Left renal cortex interstitium (tissue), 4 donors: Measurements from ENCODE around the gene CHPF. TPM values are rescaled to one million over a fixed set of nuclear protein-coding genes. Genes with fewer than 3 reads are reported as not detected.

Source experiments
- DNase-seq, 4 donors: peaks; one replicate each; pipeline ENCODE4 v3.0.0-alpha.2; 2013; ENCODE audit warnings: low read depth in 4 of 4, low spot score in 2 of 4, missing footprints in 1 of 4
- polyA plus RNA-seq, 4 donors: library from polyadenylated mRNA; unstranded; fragments of 120-200 nt; gene quantifications; one replicate each; pipeline ENCODE4 v1.2.1, GENCODE V29; 2013; ENCODE audit not compliant: insufficient read length in 4 of 4

CHPF gene, protein sequence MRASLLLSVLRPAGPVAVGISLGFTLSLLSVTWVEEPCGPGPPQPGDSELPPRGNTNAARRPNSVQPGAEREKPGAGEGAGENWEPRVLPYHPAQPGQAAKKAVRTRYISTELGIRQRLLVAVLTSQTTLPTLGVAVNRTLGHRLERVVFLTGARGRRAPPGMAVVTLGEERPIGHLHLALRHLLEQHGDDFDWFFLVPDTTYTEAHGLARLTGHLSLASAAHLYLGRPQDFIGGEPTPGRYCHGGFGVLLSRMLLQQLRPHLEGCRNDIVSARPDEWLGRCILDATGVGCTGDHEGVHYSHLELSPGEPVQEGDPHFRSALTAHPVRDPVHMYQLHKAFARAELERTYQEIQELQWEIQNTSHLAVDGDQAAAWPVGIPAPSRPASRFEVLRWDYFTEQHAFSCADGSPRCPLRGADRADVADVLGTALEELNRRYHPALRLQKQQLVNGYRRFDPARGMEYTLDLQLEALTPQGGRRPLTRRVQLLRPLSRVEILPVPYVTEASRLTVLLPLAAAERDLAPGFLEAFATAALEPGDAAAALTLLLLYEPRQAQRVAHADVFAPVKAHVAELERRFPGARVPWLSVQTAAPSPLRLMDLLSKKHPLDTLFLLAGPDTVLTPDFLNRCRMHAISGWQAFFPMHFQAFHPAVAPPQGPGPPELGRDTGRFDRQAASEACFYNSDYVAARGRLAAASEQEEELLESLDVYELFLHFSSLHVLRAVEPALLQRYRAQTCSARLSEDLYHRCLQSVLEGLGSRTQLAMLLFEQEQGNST
- polyA plus RNA-seq = 10 to 100 TPM; 27.8 to 51.8 (median 34.8) TPM

DNA sequence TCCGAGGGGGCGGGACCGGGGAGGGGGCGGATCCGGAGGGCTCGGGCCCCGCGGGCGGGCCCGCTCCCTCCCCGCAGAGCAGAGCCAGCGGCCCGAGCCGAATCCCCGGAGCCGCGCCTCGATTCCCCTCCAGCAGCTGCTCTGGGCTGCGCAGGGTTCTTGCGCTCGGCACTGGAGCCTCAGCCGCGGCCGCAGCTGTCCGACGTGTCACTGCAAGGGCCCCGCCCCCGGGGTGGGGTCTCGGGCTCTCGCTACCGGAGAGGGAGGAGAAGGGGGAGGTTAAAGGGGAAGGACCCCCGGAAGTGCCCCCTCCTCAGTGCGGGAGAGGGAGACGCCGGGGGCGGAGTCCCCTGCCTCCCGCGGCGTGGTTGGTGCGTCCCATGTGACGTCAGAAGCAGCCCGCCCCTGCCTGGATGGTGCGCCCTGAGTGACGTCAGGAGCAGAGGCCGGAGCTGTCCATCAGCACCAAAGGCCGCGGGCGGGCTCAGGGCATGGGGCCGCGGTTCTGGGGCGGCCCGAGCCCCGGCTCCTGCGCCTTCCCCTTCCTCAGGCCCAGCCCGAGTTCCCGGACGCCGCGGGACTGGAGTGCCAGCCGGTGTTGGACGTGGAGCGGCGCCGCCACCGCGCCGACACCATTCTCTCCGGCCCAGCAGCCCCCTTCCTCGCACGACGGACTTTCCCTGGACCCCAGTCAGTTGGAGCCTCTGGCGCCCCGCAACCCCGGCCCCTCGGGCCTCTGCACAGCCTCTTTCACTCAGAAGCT is at the start of gene CHPF, which contains the start of gene TMEM198:
TSS of gene CHPF (minus strand) at position 214 of the 763 bp plus-strand sequence. CDS start 271 bp downstream, outside the sequence.
TSS of gene TMEM198 (plus strand) at position 433 of the 763 bp plus-strand sequence. CDS start 700 bp downstream, outside the sequence.
- DNase-seq = peak; percentile 83 to 97 (median 96)

DNA sequence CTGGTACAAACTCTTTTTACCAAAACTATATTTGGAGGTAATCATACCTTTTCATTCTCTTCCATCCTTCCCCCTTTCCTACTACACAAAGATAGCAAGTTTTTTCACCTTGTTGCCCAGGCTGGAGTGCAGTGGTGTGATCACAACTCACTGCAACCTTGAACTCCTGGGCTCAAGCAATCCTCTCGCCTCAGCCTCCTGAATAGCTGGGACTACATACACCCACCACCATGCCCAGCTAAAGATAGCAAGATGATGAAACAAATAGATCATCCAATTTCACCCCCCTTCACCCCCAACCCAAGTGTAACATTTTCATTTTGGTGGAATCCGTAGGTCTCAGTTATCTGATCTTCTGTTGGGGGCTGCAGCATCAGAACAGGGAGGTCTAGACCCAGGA is 49.5 kb upstream of the CHPF start:
- DNase-seq = no peak

DNA sequence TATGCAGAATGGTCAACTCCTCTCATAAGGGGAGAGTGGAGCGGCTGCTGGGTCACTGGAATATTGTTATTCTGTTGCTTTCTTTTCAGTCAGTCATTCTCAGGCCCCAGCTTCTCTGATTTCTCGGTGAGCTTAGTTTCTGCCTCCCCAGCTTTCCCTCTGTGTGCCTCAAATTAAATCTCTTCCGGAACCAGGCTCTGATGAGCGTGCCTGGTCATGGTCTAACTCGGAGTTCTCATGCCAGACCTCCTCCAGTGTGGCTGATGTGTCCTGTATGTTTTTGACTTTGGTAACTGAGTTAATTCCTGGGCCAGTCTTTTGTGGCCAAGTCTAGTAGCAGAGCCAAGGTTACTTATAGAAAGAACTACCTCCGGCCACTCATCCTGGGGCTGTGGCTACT is 49.1 kb upstream of the CHPF start:
- DNase-seq = no peak

DNA sequence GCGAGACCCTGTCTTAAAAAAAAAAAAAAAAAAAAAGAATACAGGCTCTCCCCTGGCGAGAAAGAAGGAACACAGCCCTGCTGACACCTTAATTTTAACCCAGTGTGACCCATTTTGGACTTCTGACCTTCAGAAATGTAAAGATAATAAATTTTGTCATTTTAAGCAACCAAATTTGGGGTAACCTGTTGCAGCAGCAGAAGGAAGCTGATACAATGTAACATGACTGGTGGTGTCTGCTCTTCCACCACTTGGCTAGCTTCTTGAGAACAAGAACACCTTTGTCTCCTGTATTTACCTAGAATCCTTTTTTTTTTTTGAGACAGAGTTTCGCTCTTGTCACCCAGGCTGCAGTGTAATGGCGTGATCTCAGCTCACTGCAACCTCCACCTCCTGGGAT is 47.5 kb upstream of the CHPF start:
- DNase-seq = no peak

DNA sequence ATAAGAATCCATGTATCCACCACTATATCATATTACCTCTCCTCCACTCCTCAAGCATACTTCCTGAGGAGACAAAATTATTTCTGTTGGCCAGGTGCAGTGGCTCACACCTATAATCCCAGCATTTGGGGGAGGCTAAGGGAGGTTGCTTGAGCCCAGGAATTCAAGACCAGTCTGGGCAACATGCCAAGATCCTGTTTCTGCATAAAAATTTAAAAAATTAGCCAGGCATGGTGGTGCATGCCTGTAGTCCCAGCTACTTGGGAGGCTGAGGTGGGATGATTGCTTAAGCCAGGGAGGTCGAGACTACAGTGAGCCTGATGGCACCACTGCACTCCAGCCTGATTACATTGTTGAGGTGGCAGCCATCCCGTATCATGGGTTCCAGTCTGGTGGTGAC is 37.7 kb upstream of the CHPF start:
- no peak for DNase-seq

- DNase-seq = no peak
Observed at GRCh38 chr2:219578811-219579613, 35.4 kb upstream of the CHPF start.

GRCh38 chr2:219576505-219577388 is 33.1 kb upstream of the CHPF start:
- no peak for DNase-seq

DNA sequence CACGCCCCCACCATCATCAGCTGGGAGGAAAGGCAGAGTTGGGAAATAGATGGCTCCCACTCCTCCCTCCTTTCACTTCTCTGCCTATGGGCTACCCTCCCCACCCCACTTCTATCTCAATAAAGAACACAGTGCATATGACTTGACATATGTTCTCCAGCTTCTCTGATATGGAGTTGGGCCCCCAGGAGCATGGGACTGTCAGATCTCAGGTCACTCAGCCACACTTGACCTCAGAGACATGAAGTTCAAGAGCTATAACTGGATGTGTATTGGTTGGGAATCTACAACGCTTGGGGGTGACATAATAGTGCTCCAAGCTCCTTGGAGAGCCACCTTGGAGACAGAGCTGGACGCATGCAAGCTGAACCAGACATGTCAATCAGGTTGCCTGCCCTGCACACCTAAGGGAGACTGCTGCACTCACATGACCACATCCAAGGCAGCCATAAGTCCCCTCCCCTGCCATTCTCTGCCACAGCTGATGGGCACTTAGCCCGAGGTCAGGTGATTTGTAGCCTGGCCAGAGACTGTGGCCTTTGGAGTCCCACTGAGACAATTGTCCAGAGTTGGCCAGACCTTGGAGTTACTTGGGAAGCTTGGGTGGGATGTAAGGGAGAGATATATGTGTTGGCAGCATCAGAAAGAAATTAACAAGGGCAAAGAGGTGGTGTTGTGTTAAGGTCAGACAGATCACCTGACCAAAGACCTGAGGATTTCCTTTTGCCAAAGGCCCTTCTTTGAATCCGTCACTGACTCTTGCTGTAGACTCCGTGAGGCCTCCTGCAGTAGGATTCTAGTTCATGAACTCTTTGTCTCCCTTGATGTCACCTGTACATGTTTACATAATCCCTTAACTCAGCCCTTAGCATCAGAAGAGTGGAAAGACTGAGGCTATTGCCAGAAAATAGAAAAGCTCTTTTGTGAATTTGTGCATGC is 32.2 kb upstream of the CHPF start:
- no peak for DNase-seq

DNA sequence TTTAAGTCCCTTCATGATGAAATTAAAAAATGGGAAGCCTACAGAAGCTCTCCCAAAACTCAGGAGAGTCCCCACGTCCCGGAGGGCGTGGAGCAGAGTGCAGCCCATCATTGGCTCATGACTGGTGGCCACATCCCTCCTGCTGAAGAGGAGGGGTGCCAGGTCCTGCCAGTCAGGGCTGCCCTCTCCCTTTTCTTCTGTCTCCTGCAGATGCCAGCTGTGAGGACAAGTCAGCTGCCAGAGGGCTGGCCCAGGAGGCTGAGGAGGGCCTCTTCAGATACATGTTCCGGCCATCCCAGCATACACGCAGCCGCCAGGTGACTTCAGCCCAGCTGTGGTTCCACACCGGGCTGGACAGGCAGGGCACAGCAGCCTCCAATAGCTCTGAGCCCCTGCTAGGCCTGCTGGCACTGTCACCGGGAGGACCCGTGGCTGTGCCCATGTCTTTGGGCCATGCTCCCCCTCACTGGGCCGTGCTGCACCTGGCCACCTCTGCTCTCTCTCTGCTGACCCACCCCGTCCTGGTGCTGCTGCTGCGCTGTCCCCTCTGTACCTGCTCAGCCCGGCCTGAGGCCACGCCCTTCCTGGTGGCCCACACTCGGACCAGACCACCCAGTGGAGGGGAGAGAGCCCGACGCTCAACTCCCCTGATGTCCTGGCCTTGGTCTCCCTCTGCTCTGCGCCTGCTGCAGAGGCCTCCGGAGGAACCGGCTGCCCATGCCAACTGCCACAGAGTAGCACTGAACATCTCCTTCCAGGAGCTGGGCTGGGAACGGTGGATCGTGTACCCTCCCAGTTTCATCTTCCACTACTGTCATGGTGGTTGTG is 31.1 kb upstream of the CHPF start:
- no peak for DNase-seq

DNA sequence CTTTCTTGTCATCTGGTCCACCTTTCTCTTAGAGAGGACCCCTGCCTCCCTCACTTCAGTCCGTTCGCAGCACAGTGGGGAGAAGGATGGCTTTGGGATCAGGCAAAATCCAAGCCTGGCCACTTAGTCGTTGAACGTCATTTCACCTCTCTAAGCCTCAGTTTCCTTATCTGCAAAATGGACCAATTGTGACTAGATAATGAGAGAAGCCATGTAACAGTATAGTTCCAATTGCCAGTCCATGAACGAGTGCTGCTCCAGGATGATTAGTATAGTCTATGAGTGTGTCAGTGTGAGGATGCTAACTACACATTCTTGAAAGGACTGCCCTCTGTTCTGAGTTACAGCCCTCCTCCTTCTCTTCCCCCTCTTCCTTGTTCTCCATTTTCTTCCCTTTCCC is 29.6 kb upstream of the CHPF start:
- no peak for DNase-seq

DNA sequence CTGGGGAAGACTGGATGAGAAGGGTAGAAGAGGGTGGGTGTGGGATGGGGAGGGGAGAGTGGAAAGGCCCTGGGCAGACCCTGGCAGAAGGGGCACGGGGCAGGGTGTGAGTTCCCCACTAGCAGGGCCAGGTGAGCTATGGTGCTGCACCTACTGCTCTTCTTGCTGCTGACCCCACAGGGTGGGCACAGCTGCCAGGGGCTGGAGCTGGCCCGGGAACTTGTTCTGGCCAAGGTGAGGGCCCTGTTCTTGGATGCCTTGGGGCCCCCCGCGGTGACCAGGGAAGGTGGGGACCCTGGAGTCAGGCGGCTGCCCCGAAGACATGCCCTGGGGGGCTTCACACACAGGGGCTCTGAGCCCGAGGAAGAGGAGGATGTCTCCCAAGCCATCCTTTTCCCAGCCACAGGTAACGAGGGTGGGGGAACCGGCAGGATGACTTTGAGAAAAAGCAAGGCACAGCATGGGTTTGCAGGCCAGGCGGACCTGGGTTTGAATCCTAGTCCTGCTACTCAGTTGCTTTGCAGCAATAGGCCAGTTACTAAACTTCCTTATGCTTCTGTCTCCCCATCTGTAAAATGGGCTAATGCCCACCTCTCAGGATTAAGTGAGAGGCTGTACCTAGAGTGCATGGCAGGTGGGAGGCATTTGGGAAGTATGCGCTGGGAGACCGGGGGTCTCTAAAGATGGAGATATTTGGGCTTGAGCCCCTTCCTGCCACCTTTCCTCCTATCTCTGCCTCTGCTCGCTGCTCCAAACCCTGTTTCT is 28.8 kb upstream of the CHPF start, which contains the start of gene INHA:
TSS of gene INHA (plus strand) at position 74 of the 765 bp plus-strand sequence. CDS start at position 139, 65 bp downstream.
- DNase-seq = no peak

GRCh38 chr2:219571311-219572236 is 28.0 kb upstream of the CHPF start, which contains the start of gene OBSL1:
OBSL1 (minus strand) TSS chr2:219571539; CDS start chr2:219571232, 307 bp downstream.
- DNase-seq = no peak

- DNase-seq = no peak
Observed at GRCh38 chr2:219570924-219571310, 27.3 kb upstream of the CHPF start.

DNA sequence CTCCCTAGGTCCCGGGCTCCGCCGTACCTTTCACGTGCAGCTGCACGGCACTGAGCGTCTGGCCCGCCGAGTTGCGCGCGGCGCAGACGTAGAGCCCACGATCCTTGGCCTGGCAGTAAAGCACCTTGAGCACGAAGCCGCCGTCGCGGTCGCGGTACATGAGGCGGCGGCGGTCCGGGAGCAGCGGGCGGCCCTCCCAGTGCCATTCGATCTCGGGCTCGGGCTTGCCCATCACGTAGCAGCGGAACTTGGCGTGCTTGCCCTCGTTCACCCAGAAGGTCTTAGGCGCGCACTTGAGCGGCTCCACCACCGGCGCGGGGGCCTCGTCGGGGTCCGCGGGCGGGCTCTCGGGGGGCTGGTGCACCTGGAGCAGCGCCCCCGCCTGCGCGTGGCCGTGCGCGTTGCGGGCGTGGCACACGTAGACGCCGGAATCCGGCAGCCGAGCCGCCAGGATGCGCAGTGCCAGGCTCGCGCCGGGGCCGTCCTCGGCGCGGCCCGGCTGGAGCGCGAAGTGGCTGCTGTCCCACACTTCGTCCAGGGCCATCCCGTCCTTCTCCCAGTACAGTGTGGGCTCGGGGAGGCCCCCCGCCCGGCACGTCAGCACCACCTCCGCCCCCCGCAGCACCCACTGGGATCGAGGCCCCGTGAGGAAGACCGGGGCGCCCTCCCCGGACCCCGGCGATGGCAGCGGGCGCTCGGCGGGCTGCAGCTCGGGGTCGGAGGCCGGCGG is 26.8 kb upstream of the CHPF start:
- DNase-seq = no peak
